ENCODE results near the gene RFK.

RFK gene

GRCh38 chr9:76412638-76413037, 18.4 kb upstream of the RFK start:
- DNase-seq (ENCODE audit: low spot score), result no peak

GRCh38 chr9:76405868-76406267, 11.6 kb upstream of the RFK start:
- DNase-seq (ENCODE audit: low spot score), result no peak

GRCh38 chr9:76405340-76405739, 11.1 kb upstream of the RFK start:
- DNase-seq (ENCODE audit: low spot score), result no peak

GRCh38 chr9:76404401-76404800, 10.2 kb upstream of the RFK start:
- DNase-seq (ENCODE audit: low spot score), result no peak

- peak; percentile 78 for DNase-seq (ENCODE audit: low spot score)
Measured at GRCh38 chr9:76403352-76403751, 9.1 kb upstream of the RFK start.

GRCh38 chr9:76401580-76402354, 7.5 kb upstream of the RFK start:
- DNase-seq (ENCODE audit: low spot score), result no peak

GRCh38 chr9:76401176-76401575, 7.0 kb upstream of the RFK start:
- DNase-seq (ENCODE audit: low spot score), result no peak

- no peak for DNase-seq (ENCODE audit: low spot score)
Measured at GRCh38 chr9:76400534-76401096, 6.4 kb upstream of the RFK start.

GRCh38 chr9:76399856-76400255, 5.6 kb upstream of the RFK start:
- no peak for DNase-seq (ENCODE audit: low spot score)

GRCh38 chr9:76396597-76396996, 2.4 kb upstream of the RFK start:
- no peak for DNase-seq (ENCODE audit: low spot score)

GRCh38 chr9:76396144-76396543, 1.9 kb upstream of the RFK start:
- DNase-seq (ENCODE audit: low spot score), result no peak

- no peak for DNase-seq (ENCODE audit: low spot score)
Measured at GRCh38 chr9:76395381-76395780, 1.2 kb upstream of the RFK start.

GRCh38 chr9:76394960-76395252, 680 bp upstream of the RFK start:
- peak; percentile 50 for DNase-seq (ENCODE audit: low spot score)

GRCh38 chr9:76390656-76391055, 3.6 kb downstream of the RFK start:
- no peak for DNase-seq (ENCODE audit: low spot score)

GRCh38 chr9:76379494-76379893, 14.7 kb downstream of the RFK start:
- DNase-seq (ENCODE audit: low spot score), result no peak

GRCh38 chr9:76378367-76379073, 15.7 kb downstream of the RFK start:
- DNase-seq (ENCODE audit: low spot score), result no peak

- DNase-seq (ENCODE audit: low spot score), result no peak
Measured at GRCh38 chr9:76377791-76378190, 16.4 kb downstream of the RFK start.

GRCh38 chr9:76374783-76375559, 19.3 kb downstream of the RFK start:
- peak; percentile 78 for DNase-seq (ENCODE audit: low spot score)

- no peak for DNase-seq (ENCODE audit: low spot score)
Measured at GRCh38 chr9:76373784-76374474, 20.3 kb downstream of the RFK start.

- DNase-seq (ENCODE audit: low spot score), result peak; percentile 30
Measured at GRCh38 chr9:76373173-76373783, 20.9 kb downstream of the RFK start.

GRCh38 chr9:76372336-76372735, 21.9 kb downstream of the RFK start:
- no peak for DNase-seq (ENCODE audit: low spot score)

GRCh38 chr9:76371901-76372300, 22.3 kb downstream of the RFK start:
- no peak for DNase-seq (ENCODE audit: low spot score)

Measured in GM03348 (cell line).